ENCODE results near the gene LAMP2. TPM values are rescaled to one million over a fixed set of nuclear protein-coding genes. Genes with fewer than 3 reads are reported as not detected.
A peak's percentile ranks its signal among the peaks of the same experiment; 100 is the strongest.
"Not testable (repeated sequence)": the region's sequence is repeated elsewhere in the genome, so short reads cannot be mapped to it uniquely, and the experiment has no call there.

LAMP2 gene
- total RNA-seq, 4 donors from 2014 or later: 119 to 154 (median 131) TPM

GRCh38 chrX:120485315-120485637 lies 16.2 kb upstream of the LAMP2 start:
- no peaks in the 10 kb centered on the region for H3K36me3 ChIP-seq
- no peaks in the 10 kb centered on the region for H3K9me3 ChIP-seq
- H3K27me3 ChIP-seq: no peaks in the 10 kb centered on the region
- TF ChIP-seq POLR2AphosphoS5 (IDR thresholded peaks at IDR 0.05): no peak
- no peak for TF ChIP-seq EP300 (IDR thresholded peaks at IDR 0.05)
- no peak for TF ChIP-seq POLR2A (IDR thresholded peaks at IDR 0.05)
- no peak for TF ChIP-seq CTCF (IDR thresholded peaks at IDR 0.05)
- H3K4me3 ChIP-seq: peak overlapping the region; percentile 50
- H3K4me1 ChIP-seq: no peaks in the 10 kb centered on the region
- no peak for DNase-seq (ENCODE audit: low spot score in 2 of 2)
- 63% methylated on average over 3 of the region's 3 CpGs for WGBS
- H3K27ac ChIP-seq: peak overlapping the region; percentile 90

GRCh38 chrX:120477453-120477852 lies 8.4 kb upstream of the LAMP2 start:
- Histone ChIP-seq H3K4me1 (no peaks in the 10 kb centered on the region), H3K9me3 (no peaks in the 10 kb centered on the region), H3K27ac (no peak overlapping the region), H3K4me3 (no peak overlapping the region), H3K36me3 (no peaks in the 10 kb centered on the region), H3K27me3 (no peaks in the 10 kb centered on the region)
- 80% methylated on average over 3 of the region's 3 CpGs for WGBS
- TF ChIP-seq POLR2A (IDR thresholded peaks at IDR 0.05) (no peak), EP300 (IDR thresholded peaks at IDR 0.05) (no peak), CTCF (IDR thresholded peaks at IDR 0.05) (no peak), POLR2AphosphoS5 (IDR thresholded peaks at IDR 0.05) (no peak)
- DNase-seq (ENCODE audit: low spot score in 2 of 2): no peak

- TF ChIP-seq POLR2A (IDR thresholded peaks at IDR 0.05) (no peak), POLR2AphosphoS5 (IDR thresholded peaks at IDR 0.05) (no peak), CTCF (IDR thresholded peaks at IDR 0.05) (no peak), EP300 (IDR thresholded peaks at IDR 0.05) (no peak)
- Histone ChIP-seq H3K36me3 (no peaks in the 10 kb centered on the region), H3K4me3 (no peak overlapping the region), H3K9me3 (no peaks in the 10 kb centered on the region), H3K27ac (no peak overlapping the region), H3K4me1 (no peaks in the 10 kb centered on the region), H3K27me3 (no peaks in the 10 kb centered on the region)
- 73% methylated on average over 2 of the region's 2 CpGs for WGBS
- DNase-seq (ENCODE audit: low spot score in 2 of 2): no peak
Observed at GRCh38 chrX:120476714-120477113, 7.6 kb upstream of the LAMP2 start.

- not testable (repeated sequence) for H3K4me3 ChIP-seq; H3K27me3 ChIP-seq; H3K36me3 ChIP-seq; H3K9me3 ChIP-seq; H3K4me1 ChIP-seq; DNase-seq (ENCODE audit: low spot score in 2 of 2); H3K27ac ChIP-seq
- 13% methylated on average over 1 of the region's 1 CpG for WGBS
- peak in 1 of 2 donors; percentile 31 for TF ChIP-seq CTCF (IDR thresholded peaks at IDR 0.05)
Observed at GRCh38 chrX:120475447-120475846, 6.4 kb upstream of the LAMP2 start.

- 86% methylated on average over 3 of the region's 3 CpGs for WGBS
- no peaks in the 10 kb centered on the region for H3K27me3 ChIP-seq
Observed at GRCh38 chrX:120474085-120474484, 5.0 kb upstream of the LAMP2 start.

GRCh38 chrX:120469657-120470056 lies 561 bp upstream of the LAMP2 start:
- H3K4me3 ChIP-seq: peak overlapping the region; percentile 61
- H3K27ac ChIP-seq: not testable (repeated sequence)

More at GRCh38 chrX:120474085-120474484, 5.0 kb upstream of the LAMP2 start:
- Histone ChIP-seq H3K27ac (no peak overlapping the region), H3K4me1 (peaks cover 3% of the 10 kb centered on the region), H3K36me3 (no peaks in the 10 kb centered on the region), H3K4me3 (no peak overlapping the region), H3K9me3 (no peaks in the 10 kb centered on the region)
- no peak for DNase-seq (ENCODE audit: low spot score in 2 of 2)
- TF ChIP-seq POLR2A (IDR thresholded peaks at IDR 0.05) (no peak), POLR2AphosphoS5 (IDR thresholded peaks at IDR 0.05) (no peak), CTCF (IDR thresholded peaks at IDR 0.05) (no peak), EP300 (IDR thresholded peaks at IDR 0.05) (no peak)

More at GRCh38 chrX:120469657-120470056, 561 bp upstream of the LAMP2 start:
- peaks cover 17% of the 10 kb centered on the region for H3K4me1 ChIP-seq
- not testable (repeated sequence) for H3K36me3 ChIP-seq; H3K27me3 ChIP-seq; H3K9me3 ChIP-seq; DNase-seq (ENCODE audit: low spot score in 2 of 2)
- 65% methylated on average over 5 of the region's 5 CpGs for WGBS
